Purkinje cell (primary cell): ENCODE measurements around the gene ACER2. TPM values are rescaled to one million over a fixed set of nuclear protein-coding genes. Genes with fewer than 3 reads are reported as not detected.

Experiments used
- polyA plus RNA-seq: library from polyadenylated mRNA; unstranded; fragments of >200 nt; fragmentation: Nextera tagmentation; gene quantifications from 2 replicates; pipeline ENCODE4 v1.2.1, GENCODE V29; 2014

The ACER2 gene
- polyA plus RNA-seq = not detected in 2 replicates

DNA sequence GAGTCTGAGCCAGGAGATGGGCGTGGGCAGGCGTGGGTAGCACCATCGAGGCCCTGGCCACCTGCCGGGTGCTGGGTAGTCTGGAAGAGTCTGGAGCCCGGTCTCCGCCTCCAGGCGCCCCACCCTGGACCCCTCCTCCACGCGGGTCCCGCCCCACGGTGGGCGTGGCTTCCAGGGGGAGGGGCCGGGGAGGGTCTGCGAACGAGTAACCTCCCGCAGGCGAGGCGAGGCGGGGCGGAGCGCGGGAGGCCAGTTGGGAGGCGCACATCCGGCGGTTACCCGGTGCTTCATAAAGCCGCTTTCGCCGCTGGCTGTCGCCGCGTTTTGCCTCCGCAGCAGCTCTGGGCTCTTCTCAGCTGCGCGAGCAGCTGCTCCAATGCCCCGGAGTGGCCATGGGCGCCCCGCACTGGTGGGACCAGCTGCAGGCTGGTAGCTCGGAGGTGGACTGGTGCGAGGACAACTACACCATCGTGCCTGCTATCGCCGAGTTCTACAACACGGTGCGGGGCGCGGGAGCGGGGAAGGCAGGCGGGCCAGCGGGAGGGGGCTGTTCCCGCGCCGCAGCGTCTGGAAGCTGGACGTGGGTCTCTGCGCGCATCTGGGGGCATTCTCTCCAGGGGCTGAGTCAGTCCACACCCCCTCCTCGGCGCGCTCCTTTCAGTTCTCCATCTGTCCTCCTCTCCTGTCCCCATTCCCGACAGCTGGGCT, at the start of gene ACER2:
TSS of gene ACER2 (plus strand) at position 317 of the 708 bp plus-strand sequence. CDS start at position 393, 76 bp downstream.

Other genes starting within 250 kb of the ACER2 start
- 6.3 and 10.8 TPM in 2 replicates for gene DENND4C, start 178.3 kb upstream of the ACER2 start, polyA plus RNA-seq
- 612 and 654 TPM in 2 replicates for gene RPS6, start 28.8 kb upstream of the ACER2 start, polyA plus RNA-seq